Measurements from ENCODE around the gene TFAP2B. TPM values are rescaled to one million over a fixed set of nuclear protein-coding genes. Genes with fewer than 3 reads are reported as not detected.

Gene TFAP2B
- polyA plus RNA-seq (2013, experiment 1 of 2; ENCODE audit: insufficient read length), result not detected
- polyA plus RNA-seq (2013, experiment 2 of 2; ENCODE audit: insufficient read length), result 0.14 TPM

DNA sequence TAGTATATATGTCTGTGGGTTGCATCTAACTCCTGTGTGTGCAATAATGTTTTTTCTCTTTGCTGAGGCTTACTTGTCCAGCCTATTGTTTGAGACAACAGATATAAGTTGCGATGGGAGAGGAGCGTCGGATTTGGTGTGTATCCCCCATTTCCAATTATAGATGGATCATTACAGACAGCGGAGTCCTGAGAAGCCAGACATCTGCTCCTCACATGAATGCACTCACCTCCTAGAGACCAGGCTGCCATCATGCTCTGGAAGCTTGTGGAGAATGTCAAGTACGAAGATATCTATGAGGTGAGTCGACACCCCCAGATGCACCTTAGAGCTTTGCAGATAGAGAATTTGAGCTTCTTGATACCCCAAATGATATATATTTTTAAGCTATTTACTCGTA lies at the start of gene TFAP2B:
Gene TFAP2B (plus strand): TSS at position 199 of the 400 bp plus-strand sequence. CDS start 21 bp downstream, at position 220.
- DNase-seq, result no peak

DNA sequence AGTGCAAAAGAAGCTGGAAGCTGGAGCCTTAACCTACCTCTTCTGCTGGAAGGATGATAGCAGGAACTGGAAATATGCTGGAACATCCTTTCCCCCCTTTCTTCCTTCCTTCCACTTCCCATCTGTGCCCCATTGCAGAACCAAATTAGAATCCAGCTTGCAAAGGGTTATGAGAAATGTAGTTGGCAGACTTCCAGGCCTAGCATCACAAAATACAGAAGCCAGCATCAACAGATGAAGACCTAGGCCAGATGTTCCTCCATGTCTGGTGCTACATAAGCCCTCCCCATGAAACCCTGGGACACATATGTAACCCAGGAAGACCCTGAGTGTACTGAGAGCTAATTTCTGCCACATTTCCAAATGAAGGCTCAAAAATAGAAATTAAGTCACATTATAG lies 40.0 kb upstream of the TFAP2B start:
- DNase-seq, result no peak

DNA sequence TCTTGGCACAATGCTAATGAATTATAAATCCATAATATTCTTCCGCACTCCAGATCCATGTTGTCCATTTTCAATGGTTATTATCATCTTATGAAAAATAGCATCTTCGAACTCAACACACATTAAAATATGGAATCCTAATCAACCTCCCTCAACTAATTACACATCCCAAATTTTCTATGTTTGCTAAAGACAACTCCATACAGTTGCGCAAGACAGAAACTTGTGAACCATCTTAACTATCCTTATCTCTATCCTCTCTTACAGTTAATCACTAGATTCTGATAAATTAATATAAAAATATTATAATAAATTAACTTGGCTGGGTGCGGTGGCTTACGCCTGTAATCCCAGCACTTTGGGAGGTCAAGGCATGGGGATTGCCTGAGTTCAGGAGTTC lies 38.3 kb upstream of the TFAP2B start:
- no peak for DNase-seq

DNA sequence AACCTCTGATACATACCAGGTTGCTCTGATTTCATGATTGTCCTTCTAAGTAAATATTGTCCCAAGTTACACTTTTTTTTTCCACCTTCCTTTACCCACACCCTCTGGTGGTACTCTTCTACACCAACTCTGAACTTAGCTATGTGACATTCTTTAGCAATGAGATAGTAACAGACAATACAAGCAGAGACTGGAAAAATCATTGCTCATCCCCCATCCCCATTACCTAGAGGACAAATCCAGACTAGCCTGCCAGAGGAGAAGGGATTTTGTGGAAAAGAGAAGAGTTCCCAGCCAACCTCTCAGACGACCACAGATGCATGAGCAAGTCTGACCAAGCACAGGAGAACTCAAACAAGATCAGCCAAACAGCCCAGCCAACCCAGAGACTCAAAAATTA lies 32.8 kb upstream of the TFAP2B start:
- DNase-seq, result no peak

DNA sequence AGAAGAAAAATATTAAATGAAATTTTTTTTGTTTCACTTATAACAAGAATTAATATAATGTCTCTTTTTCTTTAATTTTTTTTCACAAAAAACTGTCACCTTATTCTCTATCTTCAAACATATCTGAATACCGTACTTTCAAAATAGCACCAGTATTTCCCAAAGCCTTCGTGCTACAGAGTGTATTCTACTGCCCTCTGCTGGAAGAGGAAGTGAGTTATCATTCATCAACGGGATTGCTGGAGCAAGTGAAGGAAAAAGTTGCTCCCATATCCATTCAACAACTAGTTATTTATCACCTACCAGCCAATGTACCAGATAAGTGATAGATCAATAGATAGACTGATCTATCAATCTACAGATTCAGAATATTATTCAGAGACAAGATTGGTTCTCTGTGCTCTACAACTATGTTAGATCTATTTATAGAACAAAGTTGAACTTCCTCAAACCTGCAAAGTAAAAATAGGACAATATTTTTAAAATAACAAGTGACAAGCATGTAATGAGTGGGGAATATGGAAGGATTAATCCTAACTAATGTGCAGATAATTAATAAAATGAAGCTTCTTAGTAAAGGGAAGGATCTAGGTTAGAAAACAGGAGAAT lies 26.7 kb upstream of the TFAP2B start:
- DNase-seq, result peak; percentile 32

DNA sequence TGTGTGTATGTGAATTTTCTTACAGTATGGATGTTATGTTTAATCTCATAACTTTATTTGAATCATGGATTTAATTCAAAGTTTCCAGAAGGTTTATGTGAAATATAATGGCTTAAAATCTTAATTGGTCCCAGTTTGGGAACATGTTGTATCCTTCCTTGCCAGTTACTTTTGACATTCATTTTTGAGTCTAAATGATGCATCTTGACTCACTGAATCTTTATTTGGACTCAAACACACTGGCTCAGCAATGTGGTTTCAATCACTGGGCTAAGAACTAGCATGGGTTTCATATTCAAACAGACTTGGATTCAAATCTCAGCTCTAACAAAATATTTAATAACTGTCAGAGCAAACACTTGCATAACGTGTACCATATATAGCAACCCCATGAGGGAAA lies 25.9 kb upstream of the TFAP2B start:
- DNase-seq, result no peak

DNA sequence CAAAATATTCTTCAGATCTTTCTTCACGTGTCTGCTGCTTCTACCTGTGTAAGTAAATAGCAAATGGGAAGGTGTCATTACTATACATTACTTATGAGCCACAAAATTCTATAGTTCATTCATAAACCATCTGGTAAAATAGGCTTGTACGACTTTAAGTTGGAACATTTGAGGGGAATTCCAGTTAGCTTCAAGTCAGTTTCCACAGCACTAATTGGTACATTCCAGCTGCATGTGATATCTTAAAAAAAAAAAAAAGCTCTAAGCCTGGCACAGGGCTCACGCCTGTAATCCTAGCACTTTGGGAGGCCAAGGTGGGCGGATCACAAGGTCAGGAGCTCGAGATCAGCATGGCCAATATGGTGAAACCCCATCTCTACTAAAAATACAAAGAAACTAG lies 23.1 kb upstream of the TFAP2B start:
- no peak for DNase-seq

DNA sequence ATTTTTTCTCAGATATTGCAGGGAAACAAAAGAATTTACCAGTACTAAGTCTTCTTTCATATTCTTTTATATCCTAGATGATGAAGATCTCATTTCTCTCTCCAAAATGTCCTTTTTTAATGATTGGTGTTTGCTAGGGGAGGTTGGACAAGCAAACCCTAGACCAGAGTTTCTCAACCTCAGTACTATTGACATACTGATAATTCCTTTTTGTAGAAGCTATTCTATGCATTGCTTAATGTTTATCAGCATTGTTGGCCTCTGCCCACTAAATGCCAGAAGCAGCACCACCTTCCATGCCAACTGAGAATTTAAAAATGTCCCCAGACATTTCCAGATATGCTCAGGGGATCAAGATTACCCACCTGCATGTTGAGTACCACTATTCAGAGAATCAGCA lies 14.4 kb upstream of the TFAP2B start:
- no peak for DNase-seq

DNA sequence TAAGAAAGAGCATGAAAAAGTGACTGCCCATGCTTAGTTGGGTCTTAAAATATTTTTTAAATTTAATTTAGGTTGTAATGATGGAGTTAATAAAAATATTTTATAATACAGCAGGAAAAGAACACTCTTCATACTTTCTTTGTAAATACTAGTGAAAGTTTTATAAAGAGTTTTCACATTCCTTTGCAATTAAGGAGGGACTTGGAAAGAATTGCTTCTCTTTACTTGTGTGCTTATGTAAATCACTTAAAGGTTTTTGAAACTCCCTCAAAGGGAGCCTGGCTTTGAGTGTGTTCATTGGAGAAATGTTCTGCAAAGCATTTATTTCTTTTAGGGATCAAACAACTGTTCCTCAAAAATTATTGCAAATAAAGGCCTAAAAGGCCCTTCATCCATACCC lies 11.6 kb upstream of the TFAP2B start:
- no peak for DNase-seq

DNA sequence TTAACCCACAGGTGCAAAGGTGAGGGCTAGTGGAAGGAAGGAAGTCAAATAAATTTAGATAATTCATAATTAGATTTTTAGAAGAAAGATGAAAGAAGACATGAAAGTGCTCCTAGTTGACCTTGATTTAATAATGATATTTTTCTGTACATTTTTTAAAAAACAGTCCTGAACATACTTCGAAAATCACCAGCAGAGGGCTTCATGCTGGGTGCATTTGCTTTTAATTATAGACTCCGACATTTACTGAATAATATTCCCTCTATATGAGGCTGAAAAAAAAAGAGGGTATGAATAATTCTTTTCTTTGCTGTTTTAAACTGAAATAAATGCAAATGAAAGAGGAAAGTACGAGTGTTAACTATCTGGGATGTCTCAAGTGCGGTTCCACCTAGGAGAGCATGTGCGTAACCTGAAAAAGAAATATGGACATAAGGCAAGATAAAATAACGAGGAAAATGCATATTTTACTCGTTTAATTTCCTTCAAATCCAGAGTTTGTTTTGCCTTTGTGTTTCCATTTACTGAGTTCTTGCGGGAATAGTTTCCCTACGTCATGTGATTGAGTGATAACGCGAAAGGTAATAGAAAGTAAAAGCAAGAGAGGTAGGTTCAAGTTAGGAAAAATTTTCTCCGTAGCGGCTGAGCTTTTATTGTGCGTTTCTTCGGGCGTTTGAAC lies 3.1 kb upstream of the TFAP2B start:
- peak; percentile 29 for DNase-seq

DNA sequence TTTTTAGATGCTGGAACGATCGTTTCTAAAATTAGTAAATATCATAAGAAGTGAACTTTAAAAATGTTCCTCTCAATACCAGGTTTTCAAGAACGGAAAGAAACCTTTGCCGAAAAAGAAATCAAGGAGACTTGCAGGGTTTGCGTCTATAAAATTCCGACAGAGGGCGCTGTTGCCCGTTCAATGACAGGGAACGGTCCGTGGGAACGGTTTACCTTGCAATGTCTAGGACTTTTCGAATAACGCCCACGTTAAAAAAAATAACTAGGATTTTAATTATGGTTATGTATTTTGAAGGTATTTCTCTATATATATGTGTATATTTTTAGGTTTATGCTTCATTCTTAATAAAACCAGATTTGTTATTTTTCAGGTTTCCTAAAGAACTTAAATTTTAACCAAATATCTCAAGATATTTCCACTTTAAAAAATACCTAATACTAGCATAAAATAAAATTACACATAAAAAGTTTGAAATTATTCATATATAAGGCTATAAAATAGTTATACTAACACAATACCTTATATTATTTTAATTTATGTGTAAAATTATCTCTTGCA lies 2.5 kb upstream of the TFAP2B start:
- DNase-seq, result peak; percentile 66

DNA sequence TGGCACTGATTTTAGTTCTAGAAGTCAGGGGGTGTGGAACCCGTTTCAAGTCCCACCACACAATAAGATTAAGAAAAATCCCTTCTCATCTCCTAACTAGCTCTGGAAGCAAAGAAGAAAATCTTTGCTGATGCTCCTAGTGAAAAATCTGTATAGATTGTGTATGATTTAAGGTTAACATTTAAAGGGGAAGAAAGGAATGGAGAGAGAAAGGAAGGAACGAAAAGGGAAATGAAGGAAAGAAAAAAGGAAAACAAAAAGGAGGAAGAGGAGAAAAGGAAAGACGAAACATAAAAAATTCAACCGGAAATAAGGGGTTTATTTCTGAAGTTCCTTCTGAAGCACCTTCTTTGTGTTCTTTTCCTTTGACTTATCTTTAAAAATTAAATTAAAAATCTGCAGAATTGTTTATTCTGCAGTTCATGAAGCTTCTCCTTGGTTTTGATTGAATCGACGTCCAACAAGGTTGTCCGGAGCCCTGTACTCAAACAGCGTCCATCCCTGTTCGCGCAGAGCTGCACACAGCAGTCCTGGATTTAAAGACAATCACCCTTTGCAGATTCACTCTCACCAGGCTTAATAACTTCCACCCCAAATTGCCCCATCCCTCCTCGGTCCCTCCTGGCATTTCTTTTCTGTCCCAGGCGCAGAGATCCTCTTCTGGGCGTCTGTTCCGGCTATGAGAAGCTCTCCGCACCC lies 1.6 kb upstream of the TFAP2B start:
- no peak for DNase-seq

DNA sequence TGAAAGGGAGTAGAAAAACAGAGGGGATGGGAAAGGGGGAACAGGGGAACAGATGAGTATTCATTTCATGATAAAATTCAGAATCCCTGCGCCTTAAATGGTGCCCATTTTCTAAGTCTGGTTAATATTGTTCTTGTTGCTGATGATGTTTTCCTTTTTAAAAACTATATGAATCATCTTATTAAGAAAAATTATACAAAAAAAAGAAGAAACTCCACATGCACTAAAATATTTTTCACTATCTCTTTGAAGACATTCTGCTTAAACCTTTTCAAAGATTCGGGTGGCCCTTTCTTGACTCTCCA lies 1.1 kb upstream of the TFAP2B start:
- DNase-seq, result no peak

DNA sequence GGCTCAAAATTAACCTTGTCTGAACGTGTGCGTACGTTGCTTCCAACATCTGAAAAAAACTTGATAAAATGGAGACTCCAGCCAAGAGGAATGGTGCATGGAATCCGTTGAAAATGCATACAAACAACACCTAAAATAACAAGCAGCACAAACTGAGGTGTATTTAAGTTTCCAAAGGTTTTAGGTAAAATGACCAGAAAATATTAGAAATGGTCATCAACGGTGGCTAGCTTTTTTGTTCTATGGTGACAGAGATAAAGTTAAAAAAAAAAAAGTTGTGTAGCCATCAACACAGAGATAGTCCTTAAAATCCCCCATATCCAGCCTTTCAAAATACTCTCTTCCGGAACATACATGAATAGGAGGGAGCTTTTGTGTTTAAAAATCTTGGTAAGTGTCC lies 651 bp upstream of the TFAP2B start:
- DNase-seq, result no peak

DNA sequence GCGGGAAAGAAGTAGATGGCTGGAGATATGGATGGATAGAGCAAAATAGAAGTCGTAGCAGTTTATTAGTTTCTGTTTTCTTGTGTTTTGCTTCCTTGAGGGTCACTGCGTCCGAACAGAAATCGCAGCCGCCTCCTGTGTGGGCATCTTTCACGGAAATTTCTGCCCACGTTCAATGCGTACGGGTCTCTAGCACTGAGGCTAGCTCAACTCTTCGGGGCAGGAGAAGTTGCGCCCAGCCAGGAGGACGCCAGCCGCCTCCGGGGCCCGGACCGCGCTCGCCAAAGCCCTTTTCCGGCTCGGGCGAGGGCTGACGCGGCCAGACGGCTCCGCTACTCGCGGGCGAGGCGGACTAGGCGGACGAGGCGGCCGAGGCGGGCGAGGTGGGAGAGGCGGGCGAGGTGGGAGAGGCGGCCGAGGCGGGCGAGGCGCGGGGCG lies 814 bp downstream of the TFAP2B start:
- peak; percentile 2 for DNase-seq

DNA sequence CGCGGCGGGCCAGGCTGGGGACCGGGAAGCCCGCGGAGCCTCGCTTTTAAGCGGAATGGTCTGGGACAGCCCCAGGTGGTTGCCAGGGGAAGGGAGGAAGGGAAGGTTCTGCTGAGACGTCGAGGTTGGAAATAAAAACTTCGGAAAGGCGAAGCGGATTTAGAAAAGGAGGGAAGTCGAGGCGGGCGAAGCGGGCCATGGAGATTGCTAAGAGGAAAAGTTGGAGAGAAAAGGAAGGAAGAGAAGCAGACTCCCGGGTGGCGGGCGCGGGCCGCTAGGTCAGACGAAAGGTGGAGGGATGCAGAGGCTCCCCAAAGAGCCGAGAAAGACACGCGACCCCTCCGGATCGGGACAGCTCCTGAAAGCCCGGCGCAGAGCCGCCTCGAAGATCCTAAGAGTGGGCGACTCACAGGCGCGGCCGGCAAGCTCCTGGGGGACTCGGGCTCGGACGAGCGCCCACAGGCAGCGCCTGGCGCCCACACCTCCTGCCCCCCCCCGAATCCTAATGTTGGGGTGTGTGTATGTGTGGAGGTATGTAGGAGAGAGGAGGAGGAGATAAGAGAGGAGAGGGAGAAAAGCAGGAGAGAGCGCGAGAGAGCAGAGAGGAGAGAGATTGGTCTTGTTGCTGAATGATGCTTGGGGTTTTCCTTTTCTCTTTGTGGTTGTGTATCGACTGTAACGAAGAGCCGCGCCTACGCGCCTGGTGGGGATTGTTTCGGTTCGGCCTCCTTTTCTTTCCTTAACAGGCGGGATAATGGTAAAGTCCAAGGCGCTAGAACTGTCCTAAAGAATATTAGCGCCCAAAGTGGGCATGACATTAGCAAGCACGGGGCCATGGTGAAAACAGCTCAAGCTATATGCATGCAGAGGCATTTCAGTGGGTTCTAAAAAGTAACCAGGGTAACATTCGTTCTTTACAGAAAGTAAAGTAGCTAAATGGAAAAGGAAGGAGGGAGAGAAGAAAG lies 1.5 kb downstream of the TFAP2B start:
- DNase-seq, result no peak

DNA sequence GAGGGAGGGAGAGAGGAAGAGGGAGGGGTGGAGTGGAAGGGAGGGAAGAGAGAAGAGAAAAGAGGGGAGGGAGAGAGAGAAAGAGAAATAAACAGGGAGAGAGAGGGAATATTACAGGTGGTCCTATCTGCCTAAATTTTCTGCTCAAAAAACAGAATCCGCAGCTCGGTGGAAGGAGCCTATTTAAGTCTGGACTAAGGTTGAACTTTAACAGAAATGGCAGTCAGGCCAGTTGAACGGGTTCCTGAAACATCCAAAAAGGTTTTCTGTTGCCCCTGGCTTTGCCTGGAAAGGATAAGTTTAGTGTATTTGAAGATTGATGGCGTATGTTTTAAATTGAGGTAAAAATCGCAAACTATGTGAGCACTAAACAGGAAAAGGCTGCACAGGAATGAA lies 2.2 kb downstream of the TFAP2B start:
- no peak for DNase-seq

DNA sequence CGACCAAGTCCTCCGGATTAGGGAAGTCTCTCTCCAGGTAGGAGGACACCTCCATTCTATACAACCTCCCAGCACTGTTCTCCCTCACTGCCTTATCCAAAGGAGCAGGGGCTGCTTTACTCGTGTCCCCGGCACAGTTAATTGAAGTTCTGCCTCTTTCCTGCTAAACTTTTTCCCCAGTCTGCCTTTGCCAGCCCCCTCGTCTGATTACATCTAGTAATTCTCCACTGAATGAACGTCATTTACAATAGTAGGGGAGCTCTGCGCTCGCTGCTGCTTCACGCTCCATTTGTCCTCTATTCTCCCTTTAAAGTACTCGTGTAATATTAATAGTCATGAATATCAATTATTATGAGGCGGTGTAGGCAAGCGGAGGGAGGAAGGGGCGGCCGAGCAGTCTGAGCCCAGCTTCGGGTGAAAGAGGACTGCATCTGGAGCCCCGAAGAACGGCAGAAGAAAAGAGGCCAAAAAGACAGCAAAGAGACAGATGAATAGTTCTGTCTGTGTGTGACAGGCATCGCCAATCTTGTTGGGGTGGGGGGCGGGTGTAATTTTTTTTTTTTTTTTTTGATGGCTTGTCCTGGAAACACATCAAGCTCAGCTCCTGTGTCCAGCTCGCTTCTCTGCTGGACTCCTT lies 2.9 kb downstream of the TFAP2B start:
- no peak for DNase-seq

DNA sequence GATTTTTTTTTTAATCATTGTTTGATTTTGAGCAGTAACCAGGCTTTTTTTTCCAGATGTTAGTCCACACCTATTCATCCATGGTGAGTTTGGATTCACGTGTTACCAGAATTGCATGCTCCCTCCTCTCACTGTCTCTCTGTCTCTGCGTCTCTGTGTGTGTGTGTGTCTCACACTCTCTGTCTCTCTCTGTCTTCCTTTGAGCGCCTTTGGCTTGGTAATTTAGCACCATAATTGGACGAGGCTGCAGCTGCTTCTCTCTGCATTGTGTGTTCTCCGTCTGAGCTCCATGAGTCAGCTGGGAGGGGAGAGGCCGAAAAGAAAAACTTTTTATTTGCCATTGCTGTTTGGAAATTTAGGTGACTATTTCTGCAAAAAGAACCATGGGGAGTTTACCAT lies 3.4 kb downstream of the TFAP2B start:
- no peak for DNase-seq

DNA sequence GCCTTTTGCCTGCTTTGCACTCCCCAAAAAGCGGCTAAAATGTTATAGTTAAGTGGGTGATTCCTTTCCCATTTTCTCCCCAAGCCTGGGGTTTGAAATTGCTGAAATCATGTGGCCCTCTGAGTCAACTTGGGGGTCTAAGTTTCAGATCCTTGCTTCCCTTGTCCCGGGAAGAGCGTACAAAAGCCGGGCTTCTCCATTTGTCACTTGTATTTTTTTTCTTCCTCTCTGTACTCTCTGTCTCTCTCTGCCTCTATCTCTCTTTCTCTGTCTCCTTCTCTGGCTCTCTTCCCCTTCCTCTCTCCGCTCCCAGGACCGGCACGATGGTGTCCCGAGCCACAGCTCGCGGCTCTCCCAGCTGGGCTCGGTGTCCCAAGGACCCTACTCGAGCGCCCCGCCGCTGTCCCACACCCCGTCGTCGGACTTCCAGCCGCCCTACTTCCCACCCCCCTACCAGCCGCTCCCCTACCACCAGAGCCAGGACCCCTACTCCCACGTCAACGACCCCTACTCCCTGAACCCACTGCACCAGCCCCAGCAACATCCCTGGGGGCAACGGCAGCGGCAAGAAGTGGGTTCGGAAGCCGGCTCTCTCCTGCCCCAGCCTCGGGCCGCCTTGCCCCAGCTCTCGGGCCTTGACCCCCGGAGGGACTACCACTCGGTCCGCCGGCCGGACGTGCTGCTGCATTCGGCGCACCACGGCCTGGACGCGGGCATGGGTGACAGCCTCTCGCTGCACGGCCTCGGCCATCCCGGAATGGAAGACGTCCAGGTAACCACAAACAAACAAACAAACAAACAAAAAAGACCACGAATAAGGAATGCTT lies 4.6 kb downstream of the TFAP2B start:
- no peak for DNase-seq

DNA sequence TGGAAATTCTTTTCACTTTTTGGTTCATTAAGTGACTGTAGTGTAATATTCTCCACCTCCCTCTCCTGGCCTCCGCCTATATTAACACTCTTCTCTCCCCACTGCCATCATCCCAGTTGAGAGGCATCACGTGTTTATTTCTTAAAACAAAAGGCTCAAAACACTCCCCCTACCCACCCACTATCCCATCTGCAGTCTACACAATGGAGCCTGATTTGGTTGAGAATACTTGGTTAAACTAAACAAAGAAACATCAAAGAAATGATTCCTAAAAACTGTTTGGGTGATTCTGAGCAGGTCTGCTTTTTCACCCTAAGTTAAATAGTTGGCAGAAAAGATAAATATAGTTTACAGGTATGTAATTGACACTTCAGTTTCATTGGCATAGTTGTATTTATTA lies 5.9 kb downstream of the TFAP2B start:
- no peak for DNase-seq
